OCI-LY7 (cell line): ENCODE data around the gene TMPRSS7.

ENCODE experiments used
- CTCF ChIP-seq: fragments of 200-600 bp; sonication (generic); conservative IDR thresholded peaks from 2 replicates; pipeline ENCODE4 v1.5.1; 2014; ENCODE audit warnings: mild to moderate bottlenecking, antibody characterized with exemption, low read length, moderate library complexity, mixed read lengths
- EZH2phosphoT487 ChIP-seq: fragments of 200-600 bp; sonication (generic); IDR thresholded peaks from 2 replicates; pipeline ENCODE4 v1.6.1; 2018; ENCODE audit warnings: low read depth, borderline replicate concordance, mild to moderate bottlenecking, mixed run types, antibody characterized with exemption, low read length, moderate library complexity, mixed read lengths

- no peak for TF ChIP-seq CTCF
- TF ChIP-seq EZH2phosphoT487, result no peak
Observed at GRCh38 chr3:112034436-112034835, at the start of gene TMPRSS7.
